Stimulated activated CD4-positive, alpha-beta T cell treated with anti-CD3 and anti-CD28 coated beads, Interleukin-15, amount 100 ng/mL, for 48 hours (primary cell): ENCODE data around the gene IPO4.

Experiments used
- DNase-seq, 2 donors: peaks; one replicate each; pipeline ENCODE4 v3.0.0-alpha.2; 2020; ENCODE audit warnings: low read depth in 2 of 2

IPO4 gene

DNA sequence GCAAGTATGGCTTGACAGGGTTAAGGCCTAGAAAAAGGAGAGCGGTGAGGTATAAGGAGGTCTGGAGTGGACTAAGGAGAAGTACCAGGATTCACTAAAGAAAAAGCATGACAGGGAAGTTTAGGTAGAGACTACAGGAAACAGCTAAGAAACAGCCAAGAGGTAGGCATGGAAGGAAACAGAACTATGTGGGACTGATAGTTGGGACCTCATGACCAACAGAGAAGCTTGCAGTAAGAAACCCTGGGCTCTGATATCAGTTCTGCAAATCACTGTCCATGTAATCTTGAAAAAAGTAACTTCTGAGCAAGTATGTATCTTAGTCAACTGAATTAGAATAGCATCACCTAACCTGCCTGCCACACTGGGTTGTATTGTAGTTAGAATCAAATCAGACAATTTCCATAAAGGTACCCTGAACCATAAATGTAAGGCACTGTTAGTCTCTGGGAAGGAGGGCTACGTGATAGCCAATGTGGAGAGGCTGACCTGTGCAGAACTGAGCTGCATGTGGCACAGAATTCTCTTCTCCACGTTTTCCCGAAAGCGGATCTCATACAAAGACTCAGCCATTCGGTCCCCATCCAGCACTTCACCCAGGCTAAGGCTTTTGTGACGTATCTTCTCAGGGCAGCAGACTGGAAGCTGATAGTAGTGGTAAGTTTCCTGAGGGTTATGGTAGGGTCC lies 5.7 kb upstream of the IPO4 start:
- DNase-seq, result no peak

DNA sequence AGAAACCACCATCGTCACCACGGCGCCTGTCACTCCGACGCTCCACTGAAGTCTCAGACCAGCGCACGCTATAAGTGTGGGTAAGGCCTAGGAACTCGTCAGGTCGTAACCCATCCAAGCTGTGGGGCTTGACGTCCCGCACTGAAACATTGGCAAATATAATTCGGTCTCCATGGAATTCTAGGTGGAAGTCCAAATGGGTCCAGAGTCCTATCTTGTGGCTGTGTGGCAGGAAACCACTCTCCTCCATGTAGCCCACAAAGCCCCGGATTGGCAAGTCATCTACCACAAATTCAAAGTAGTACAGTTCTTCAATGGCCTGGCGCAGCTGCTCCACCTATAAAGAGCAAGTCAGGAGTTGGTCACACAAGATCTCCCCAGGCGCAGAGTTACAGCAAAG lies 4.3 kb upstream of the IPO4 start:
- DNase-seq, result no peak

DNA sequence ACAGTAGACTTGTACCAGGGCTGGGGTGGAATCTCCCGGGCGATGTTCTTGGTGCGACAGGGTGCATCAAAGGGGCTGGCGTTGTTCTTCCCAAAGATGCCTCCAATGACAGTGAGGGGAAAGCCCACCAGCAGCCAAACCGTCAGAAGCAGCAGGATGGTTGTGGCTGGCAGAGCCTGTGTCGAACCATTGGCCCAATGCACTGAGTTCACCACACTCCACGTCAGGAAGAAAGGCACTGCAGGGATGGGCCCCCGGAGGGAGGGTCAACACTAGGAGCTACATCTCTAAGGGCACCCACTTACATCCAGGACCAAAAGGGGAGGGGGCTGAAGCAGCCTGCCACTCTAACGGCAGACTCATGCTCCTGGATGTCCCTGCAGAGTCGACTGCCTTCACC lies 1.8 kb upstream of the IPO4 start:
- DNase-seq, result no peak

DNA sequence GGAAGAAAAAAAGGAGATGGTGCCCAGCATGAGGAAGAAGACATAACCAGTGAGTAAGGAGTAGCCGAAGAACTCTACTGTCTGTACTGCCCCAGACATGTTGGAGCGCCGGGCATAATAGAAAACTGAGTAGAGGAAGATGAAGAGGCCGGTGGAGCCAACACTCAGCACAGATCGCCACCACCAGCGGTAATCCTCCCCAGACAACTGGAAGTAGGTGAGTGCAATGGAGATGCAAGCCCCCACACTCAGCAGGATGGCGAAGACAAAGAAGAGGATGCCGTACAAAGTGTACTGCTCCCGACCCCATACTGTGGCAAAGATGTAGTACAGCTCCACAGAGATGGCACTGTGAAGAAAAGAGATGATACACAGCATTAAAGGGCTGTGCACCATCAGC lies 844 bp upstream of the IPO4 start:
- no peak for DNase-seq

DNA sequence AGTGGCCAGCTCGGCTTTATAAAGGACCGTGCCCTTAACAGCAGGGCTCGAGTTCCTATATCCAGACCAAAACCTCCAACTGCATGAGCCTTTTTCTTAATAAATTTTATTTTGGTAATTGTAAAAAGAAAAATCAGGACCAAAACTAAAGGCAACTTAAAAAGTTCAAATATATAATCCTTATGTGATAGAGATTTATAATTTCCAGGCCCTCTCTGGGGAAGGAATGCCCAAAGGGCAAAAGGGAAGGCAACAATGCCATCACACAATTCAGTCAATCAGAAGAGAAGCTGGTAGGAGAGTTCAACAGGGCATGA lies 401 bp upstream of the IPO4 start:
- no peak for DNase-seq

DNA sequence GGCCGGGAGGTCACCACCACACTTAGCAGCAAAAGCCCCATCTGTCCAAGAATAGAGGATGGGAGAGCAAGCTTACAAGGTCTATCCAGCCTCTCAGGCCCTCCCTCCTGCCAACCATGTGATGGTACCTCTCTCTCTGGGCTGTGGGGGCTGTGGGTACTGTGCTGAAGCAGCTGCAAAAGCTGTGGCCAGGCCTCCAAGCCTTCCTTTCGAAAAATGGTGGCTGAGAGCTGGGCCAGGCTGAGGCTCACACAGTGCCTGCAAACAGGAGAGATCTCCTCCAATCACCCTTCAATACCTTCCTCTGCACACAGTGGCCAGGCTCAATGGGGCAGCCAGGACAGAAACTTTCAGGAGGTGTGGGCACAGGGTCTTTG lies 1.1 kb downstream of the IPO4 start:
- no peak for DNase-seq

DNA sequence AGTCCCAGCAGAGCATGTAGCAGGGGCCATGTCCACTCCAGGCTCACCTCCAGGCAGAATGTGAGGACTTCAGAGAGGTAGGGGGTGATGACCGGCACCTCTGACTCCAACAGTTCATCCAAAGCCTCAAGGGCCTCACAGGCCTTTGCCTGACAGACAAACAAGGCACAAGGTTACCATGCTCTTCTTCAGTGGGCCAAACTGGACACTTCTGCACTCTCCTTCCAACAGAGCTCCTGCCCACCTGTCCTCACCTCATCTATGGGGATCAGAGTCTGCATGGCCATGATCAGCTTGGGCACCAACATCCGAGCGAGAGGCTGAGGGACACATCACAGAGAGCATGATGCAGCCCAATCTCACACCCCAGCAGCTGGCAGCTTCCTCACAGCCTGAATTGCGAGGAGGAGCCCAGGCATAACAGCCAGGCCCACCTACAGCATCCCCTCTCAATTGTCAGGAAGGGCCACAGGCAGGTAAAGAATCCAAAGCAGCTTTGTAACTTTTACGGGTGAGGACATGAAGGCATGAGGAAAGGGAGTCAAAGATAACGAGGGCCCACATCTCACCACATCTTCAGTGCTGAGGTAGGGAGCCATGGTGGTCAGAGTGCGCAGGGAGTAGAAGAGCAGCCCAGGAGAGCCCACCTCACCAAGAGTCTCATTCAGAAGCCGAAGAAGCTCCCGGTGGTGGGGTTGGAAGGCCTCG lies 1.6 kb downstream of the IPO4 start:
- no peak for DNase-seq

DNA sequence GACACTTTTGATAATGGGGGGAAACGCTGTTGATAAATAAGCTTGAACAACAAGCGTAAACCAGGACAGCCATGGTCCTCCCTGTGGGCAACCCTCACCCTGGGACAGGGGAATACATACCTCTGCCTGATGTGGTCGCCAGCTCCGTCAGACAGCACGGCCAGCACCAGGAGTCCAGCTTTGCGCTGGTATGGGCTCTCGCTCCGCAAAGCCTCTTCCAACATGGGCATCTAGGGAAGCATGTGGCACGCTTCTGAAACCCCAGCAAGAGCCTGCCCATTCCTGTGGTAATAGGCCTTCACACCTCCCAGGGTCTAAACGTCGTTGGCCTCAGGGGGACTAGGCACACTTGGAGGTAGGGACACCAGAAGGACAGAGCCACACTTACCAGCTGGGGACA lies 2.9 kb downstream of the IPO4 start:
- no peak for DNase-seq

DNA sequence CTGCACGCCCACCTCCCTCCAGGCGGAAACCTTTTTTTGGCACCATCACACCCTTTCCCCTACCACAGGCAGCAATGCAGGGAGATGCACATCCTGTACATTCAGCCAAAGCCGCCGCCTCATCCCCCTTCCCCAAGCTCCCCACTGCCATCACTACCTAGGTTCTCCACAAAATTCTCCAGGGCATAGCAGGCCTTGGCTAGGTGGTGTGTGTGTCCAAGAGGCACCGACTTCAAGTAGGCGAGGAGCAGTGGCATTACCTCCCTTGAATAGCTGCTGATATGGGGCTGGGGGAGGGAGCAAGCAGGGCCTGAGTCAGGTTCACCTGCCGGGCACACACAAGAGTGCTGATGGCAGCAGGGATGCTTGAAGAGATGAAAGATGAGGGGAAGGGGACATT lies 3.6 kb downstream of the IPO4 start:
- no peak for DNase-seq

DNA sequence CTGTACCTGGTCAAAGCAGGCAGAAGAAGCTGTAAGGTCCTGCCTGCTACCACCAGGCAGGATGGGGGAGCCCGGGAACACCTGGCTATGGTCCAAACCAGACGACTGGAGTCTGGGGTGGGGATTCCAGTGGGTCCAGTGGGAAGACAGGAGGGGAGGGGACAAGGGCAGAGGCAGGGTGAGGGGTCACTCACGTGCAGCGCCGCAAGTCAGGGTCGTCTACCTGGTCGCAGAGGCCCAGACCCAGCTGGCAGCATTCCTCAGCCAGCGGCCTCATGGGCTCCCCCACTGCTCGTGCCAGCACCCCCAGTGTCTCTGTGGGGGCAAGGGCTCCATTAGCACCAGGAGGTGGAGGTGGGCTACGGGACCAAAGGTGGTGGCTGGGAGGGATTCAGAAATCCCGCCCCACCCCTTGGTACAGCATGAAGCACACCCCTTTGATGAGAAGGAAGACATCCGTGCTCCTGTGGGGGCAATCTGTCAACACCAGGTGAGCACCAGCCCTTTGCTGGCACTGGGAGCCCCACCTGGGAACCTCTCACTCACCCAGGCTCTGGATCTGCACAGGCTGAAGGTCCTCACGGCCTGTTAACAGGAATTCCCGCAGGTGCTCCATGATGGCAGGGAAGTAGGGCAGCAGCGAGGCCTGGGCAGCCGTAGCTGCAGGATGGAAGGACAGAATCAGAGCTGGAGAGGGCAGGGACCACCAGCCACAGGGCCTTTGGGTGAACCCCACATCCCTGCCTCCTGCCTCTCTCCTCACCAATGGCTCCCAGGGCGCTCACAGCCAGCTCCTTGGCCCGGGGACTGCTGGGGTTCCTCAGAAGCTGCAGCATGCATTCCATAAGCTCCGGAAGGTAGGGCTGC lies 4.3 kb downstream of the IPO4 start:
- no peak for DNase-seq

DNA sequence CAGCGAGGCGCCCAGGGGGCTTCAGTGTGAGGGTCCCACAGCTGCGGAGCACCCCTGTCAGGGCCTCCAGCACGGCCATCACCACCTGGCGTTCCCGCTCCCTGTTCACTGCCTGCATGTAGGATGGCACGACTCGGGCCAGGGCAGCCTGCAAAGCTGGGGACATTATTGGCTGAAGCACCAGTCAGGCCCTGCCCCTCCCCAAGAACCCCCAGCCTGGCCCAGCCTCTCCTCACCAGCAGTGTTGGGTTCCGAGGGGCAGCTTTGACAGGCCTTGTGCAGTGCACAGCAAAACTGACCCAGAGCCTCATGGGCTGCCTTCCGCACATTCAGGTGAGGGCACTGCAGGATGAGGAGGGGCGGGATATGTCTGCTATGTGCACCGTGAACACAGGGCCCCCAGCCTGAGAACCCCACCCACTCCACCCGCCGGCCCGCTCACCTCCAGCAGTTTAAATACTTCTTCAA lies 5.6 kb downstream of the IPO4 start:
- no peak for DNase-seq

DNA sequence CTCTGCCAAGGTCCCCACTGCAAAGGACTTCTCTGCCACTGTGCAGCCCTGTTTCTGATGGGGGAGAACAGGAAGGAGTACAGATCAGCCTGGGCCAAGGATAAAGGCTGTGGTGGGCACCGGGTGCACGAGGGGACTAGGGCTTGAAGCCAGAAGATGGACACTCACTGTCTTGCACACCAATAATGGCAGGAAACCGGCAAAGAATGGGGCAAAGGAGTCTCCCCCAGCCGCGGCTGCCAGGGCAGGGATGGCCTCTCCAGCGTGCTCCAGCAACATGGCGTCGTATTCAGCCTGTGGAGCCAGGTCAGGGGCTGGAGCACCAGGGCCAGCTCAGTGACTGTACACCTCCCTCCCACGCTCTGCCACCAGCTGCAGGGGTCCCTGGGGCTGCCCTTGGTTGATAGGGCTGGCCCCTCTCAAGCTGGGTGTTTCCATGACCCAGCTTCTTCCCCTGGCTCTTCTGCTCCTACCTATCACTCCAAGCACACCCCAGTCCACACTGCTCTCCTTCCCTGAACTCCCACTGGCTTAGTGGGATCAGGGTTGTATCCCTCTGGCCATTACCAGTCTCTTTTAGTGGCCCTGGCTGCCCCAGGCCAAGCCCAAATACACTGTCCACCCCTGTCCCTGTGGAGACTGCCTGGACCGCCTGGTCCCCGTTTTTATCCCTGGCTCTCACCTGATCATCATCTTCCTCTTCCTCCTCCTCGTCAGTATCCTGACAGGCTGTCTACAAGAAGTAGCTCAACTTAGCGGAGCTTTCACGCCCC lies 6.3 kb downstream of the IPO4 start:
- DNase-seq, result no peak

DNA sequence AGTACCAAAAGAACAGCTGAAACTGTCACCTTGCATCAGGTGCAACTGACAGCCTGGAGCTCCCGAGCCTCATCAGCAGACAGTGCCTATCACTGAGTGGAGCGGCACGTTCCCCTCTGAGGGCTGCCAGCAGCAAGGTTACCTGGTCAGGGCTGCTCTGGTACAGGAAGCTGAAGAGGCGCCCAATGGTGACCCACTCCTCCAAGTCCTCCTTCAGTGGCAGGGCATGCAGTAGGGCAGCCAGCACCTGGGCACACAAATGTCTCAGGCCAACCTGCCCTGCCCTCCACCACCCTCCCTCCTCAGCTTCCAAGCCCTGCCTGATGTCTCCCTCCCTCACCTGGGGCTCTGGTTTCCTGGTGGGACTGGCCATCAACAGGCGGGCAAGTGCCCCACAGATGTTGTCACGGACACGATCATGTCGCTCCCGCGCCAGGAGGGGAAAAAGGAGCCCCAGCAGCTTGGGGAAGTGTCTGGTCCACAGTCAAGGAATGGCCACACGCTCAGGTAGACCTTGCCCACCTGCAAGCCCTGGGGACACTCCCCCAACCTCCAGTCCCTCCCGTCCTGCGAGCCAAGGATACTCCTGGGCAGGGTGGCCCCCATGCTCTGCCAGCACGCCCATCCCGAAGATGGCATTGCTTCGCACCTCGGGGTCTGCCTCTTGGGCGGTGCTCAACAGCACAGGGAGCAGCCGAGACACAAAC lies 7.1 kb downstream of the IPO4 start:
- DNase-seq, result no peak

DNA sequence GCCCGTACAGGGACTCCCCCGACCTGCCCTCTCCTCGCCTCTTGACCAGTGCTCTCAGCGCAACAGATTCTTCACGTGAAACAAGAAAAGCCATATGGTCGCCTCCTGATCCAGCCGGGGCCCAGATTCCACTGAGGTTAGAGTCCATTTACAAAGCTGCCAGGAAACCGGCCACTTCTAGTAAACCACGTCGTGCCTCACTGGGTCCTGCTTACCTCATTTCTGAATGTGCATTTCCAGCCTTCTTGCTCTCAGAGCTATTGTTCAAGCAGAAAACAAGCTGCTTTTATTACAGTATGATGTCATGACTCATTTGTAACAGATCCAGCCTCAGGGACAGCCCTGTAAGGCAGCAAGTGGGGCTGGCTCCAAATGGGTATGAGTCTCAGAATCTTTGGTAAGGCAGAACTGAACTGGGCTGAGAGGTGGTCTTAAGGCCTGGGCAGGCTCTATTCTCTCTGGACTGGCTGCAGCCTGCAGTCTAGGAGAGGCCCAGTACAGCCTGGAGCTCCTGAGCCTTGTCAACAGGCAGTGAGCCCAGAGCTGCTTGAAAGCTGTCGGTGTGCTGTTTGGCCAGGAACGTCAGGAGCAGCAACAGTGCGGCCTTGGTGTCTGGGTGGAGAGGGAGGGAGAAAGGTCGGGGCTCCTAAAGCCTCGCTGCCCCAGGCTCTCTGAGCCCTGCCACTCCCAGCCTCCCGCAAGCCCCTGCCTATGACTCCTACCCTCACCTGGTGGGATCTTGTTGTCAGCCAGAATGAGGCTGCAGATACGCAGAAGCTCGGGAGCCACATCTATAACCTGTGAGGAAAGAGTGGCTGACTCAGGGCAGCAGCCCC lies 8.4 kb downstream of the IPO4 start:
- no peak for DNase-seq

DNA sequence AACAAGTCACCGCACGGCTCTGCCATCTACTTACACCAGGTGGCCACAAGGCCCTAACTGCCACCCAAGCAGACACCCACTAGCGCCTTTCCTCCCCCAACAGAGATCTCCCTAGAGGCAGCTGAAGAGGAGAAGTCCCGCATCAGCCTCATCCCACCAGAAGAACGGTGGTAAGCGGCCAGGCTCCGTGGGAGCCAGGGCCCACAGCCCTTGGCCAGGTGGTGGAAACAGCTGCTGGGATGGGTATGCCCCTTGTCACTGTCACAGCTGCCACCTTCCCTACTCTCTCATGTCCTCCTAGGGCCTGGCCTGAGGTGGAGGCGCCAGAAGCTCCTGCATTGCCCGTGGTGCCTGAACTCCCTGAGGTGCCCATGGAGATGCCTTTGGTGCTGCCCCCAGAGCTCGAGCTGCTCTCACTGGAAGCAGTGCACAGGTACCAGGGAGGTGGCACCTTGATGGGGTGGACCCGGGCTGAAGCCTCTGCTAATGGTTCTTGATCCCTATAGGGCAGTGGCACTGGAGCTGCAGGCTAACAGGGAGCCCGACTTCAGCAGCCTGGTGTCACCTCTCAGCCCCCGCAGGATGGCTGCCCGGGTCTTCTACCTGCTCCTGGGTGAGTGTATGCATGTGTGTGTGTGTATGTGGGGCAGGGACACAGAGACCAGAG lies 9.2 kb downstream of the IPO4 start:
- DNase-seq, result no peak

DNA sequence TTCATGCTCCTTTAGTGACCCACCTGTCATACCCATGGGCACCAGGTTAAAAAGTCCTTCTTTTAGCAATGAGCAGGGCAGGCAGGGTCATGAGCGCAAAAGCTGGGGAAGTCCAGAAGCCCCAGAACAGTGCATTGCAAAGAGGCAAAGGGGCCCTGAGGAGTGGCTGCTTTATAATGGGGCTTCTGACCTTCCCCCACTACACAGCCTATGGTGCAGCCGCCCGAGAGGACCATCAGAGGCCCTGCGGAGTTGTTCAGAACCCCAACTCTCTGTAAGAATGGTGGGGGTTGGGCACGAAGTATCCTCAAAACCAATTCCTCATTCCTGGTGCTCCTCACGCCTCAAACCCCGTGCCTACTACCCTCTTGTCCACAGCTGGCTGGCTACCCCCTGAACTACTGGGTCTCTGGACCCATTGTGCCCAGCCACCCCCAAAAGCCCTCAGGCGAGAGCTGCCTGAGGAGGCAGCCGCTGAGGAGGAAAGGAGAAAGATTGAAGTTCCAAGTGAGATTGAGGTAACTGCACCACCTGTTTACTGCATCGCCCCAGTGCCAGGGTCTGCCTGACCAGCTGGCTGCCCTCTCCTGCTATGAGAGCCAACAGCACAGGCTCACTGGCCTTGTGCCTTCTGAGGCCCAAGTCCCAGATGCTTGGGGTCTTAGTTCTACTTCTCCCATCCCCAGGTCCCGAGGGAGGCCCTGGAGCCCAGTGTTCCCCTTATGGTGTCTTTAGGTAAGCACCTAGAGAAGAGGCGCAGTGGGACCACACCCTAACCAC lies 10.0 kb downstream of the IPO4 start:
- DNase-seq, result no peak

DNA sequence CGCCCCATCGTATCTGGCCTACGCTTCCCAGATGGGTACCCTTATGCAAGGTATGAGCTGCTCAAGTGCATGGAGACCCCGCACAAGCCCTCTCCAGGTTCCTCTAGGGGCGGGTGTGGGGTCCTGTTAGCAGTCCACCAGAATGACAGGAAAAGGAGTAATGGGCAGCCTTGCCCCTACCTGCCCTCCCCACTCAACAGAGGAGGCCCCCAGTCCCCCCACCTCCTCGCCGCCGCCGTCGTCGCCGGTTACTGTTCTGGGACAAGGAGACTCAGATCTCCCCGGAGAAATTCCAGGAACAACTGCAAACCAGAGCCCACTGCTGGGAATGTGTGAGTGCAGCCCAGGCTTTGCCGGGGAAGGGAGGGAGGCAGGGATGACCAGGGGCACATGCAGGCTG lies 10.7 kb downstream of the IPO4 start:
- DNase-seq, result no peak

DNA sequence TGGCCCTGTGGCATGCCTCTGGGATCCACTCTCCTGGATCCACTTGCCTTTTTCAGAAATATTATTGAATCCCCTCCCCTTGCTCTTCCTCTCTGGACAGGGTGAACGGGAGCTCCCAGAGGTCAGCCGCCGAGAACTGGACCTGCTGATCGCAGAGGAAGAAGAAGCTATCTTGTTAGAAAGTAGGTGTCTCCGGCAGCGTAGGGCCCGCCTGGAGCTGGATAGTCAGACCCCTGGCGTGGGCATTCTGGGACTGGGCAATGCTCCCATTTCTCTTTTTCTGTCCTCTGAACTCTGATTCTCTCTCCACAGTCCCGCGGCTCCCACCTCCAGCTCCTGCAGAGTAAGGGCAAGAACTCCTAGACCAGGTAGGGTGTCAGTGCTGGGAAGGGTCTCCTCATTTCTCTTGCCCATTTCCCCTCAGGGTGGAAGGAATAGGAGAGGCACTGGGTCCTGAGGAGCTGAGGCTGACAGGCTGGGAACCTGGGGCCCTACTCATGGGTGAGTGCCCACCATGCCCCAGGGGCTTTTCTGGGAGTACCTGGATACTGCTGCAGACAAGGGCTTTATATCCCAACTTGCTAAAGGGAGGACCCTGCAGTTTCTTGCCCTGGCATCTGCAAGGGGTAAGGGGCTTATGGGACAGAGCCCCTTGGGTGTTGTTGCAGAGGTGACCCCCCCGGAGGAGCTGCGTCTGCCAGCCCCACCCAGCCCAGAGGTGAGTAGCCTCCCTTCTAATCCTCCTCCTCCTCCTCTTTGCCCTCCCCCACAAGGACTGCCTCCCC lies 11.4 kb downstream of the IPO4 start:
- no peak for DNase-seq
